Fibroblast of skin of right biceps (primary cell): ENCODE results near the gene NFYC.
A peak's percentile ranks its signal among the peaks of the same experiment; 100 is the strongest.

Source experiments
- DNase-seq: peaks from one replicate; pipeline ENCODE4 v3.0.0-alpha.2; 2013

NFYC gene

GRCh38 chr1:40798366-40799281, 107.1 kb downstream of the NFYC start:
- DNase-seq = no peak

DNA sequence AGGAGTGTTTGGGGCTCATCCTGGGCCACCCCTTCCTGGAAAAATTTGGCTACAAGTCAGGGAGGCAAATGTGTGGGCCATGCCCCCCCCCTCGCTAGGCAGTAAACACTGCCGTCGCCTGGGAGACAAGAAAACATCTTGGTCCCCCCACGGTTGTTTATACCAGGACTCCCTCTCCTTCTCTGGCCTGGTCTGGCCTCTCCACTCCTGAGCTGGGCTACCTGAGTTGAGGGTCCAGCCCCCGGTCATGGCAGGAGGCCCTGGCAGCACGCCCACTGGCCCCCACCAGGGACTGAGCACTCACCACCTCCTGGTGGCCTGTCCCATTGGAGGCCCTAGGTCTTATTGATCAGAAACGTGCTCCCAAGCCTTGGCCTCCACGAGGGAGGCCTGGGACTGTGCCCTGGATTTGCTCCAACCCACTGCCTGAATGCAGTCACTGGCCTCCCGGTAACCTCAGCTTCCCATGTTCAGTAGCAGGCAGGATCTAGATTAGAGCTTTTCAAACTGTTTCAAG, 107.9 kb downstream of the NFYC start:
- peak; percentile 33 for DNase-seq

- DNase-seq = no peak
Measured at GRCh38 chr1:40801742-40802077, 110.2 kb downstream of the NFYC start.

DNA sequence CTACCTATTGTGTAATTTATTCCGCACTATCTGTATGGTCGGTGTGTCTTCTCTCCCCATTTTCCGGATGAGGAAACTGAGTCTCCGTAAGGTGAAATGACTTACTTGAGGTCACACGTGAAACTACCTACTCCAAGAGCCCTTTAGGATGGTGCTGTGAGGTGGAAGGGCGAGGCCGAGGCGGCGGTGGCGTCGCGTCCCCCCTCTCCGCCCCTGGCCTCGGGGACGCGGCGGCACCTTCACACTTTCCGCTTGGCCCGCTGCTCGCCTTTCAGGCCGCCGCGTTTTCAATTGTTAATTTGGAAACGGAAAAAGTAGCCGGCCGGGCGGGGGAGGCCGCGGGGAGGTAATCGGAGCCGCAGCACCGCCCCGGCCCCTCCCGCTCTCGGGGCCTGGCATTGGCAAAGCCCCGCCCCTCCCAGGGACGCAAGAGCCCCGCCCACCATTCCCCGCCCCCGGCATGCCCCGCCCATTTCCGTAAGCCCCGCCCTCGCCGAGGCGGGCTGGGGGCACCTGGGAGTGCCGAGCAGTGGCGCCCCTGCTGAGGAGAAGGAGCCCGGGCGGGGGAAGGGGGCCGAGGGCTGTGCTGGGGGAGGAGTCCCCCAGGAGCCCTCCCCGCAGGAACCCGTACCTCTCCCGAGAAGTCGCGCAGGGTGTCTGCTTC, 110.7 kb downstream of the NFYC start:
- peak; percentile 81 for DNase-seq

DNA sequence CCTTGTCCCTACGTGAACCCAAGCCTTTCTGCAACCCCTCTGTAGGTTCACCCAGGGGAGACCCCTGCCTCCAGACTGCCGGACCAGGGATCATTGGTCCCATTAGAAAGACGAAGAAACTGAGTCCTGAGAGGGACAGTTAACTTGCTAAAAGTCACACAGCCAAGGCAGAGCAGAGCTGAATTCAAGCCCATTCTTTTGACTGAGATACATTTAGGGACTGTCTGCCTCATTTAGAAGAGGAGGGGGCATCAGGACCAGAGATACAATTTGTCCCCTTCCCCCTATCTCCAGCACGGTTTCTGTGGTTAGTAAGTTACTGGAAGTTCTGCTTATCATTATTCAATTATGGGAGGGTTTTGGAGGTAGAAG, 111.2 kb downstream of the NFYC start:
- DNase-seq = no peak

DNA sequence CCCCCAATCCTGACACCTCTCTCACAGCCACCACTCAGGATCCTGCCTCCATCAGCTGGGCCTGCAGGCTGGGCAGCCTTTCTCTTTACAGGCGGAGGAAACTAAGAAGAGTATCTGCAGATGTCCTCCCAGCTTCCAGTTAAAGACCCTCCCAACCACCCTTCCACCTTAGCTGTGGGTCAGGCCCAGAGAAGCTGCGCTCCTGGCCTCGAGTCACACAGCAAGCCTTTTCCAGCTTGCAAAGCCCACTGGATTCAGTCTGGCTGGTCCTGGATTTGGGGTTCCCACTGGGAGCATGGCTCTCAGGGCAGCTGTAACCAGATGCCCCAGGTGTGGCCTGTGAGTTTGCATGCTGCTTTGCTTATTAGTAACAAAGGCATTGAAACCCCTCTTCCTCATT, 111.9 kb downstream of the NFYC start:
- no peak for DNase-seq

DNA sequence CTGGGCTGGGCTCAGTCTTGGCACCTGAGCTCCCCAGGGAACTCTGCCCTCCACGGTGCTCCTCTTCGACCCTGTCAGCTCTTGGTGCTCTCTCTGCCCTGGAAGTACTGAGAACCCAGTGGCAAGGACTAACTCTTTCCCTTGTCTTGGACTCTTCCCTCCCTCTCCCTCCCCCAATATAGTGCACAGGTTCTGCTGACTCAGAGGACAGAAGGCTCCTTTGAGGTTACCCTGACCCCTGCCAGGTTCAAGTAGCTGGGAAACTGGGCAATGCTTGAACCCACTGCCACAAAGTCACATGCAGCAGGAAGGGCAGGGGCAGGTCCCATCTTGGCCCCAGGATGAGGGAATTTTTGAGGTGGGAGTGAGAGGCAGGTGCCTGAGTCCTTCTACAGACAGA, 112.4 kb downstream of the NFYC start:
- DNase-seq = no peak

DNA sequence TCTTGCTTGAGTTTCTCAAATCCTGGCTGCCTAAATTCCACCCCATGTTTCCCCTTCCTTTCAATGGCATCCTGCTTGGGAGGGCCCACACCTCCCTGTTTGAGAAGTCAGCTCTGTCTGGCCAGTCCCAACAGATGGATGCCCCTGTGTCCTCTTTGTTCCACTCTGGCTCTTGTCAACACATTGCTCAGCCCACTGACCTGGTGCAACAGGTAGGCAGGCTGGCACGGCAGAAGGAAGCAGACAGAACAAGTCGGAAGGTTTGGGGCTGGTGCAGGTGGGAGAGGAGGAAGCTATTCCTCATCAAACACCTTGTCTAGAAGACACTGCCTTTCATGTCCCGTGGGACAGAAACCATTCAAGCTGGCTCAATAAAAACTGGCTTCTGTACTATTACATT, 114.7 kb downstream of the NFYC start:
- no peak for DNase-seq

DNA sequence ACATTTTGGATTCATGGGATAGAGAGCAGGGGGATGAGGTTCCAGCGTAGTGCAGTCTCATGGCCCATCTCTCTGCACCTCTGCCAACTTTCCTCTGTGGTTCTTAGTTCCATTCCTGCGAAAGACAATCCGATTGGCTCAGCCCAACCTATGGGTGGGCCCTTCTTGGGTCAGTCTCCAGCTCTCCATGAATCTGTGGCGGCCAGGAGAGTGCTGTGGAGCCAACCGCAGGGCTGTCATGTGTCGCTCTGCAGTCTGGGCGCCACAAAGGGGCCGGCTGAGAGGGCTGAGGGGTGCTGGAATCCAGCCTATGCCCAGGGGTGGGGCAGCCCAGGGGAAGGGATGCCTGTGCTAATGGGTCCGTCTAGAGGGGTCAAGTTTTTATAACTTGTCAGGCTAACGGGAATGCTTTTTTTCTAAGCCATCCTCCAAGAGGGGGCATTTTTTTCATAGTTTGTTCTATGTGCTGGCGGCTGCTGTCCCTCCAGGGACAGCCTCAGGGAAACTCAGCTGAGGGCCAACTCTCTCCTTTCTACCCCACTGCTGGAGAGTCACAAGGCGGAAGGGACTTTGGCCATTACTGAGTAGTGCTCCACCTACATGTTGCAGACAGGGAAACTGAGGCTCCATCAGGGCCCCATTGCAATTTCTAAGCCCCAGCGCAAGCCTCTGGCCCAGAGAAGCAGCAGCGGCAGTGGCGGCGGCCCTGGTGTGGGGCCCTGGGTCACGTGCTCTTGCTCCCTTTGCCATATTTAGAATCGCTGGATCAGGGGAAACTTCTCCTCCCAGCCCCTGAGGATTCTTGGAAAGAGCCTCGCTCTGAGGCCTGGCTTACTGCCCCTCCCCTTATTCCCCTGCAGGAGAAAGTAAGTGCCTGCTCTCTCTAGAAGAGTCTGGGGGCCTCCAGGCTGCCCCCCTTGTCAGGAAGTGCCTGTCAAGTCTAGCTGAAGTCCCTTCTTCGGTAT, 115.5 kb downstream of the NFYC start:
- DNase-seq = no peak

- DNase-seq = no peak
Measured at GRCh38 chr1:40808002-40808401, 116.5 kb downstream of the NFYC start.

- no peak for DNase-seq
Measured at GRCh38 chr1:40808444-40808843, 116.9 kb downstream of the NFYC start.

- no peak for DNase-seq
Measured at GRCh38 chr1:40808909-40809308, 117.4 kb downstream of the NFYC start.

DNA sequence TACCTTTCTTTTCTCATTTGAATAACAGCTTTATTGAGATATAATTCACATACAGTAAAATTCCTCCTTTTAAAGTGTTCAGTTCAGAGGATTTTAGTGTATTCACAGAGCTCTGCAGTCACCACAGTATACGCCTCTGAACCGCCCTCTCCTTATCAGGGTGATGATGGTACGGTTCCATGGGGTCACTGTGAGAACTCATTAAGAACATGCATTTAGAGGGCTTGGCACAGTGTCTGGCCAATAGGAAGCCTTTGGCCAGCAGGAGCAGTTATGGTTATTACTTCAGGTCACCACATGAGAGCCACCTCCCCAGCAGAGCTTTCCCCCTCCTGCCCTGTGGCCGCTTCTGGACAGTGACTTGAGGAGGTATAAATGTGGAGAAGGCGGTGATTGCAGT, 119.4 kb downstream of the NFYC start:
- no peak for DNase-seq

DNA sequence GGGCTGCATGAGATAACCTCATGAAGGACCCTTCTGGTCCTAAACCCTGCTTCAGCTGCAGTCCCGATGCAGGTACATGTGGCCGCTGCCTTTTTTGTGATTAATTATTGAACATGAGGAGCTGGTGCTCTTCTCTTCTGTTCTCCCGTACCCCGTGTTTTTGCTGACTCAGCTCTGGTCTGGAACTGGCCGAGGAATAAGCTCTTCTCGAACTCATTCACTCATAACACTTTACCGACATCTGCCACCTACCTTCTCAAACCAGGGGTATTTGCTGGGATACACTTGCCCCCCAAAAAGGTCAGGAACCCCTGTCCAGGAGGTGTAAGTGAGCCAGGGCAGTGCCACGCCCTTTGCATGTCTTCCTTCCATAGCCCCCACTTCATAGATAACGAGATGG, 123.9 kb downstream of the NFYC start:
- no peak for DNase-seq

DNA sequence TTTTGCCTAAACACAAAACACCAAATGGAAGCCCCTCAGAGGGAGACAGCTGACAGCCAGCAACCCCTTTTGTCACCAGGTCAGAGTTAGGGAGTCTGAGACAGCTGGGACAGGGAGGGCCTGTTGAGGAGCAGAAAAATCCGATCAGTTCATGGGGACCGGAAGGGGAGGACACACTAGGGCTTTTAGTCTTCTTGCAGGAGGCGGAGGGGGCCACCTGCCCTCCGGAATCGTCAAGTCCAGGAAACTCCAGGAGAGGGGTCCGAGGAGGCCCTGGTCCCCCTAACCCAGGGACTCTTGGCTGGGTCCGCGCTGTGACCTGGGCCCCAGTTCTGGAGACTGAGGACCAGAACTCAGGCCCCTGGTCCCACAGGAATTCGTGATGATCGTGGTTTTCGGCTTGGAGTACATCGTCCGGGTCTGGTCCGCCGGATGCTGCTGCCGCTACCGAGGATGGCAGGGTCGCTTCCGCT, 126.3 kb downstream of the NFYC start:
- DNase-seq = no peak

GRCh38 chr1:40818264-40818961, 126.9 kb downstream of the NFYC start:
- DNase-seq = peak; percentile 44

GRCh38 chr1:40819101-40819500, 127.6 kb downstream of the NFYC start:
- no peak for DNase-seq

DNA sequence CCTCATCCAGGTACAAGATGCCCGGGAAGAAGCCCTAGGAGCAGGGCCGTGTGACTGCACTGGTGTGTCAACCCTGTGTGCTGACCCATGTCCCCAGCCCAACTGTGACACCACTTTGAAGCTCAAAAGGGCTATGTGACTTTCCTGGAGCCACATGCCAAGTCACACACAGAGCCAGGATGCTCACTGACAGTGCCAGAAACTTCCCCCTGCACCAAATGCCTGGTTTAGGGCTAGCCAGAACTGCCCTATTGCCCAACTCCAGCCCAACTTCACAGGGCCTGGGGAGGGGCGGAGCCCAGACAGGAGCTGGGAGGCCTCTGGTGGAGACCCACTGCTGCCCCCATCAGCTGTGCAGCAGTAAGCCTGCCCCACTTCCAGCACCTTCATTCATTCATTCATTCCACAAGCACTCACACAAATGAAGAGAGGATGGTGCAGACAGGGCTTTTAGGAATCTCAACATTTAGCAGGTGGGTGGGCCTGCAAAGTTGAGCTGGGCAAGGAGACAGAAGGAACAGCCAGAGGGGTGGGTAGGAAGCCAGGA, 128.8 kb downstream of the NFYC start:
- no peak for DNase-seq
